PC-3 (cell line): Measurements from ENCODE around the gene DELE1.

Experiments used
- EZH2 ChIP-seq: fragments of 300-600 bp; sonication (generic); IDR thresholded peaks from one replicate; pipeline ENCODE4 v1.6.1; 2017; ENCODE audit warnings: antibody characterized with exemption, mild to moderate bottlenecking, low read length; ENCODE audit not compliant: unreplicated experiment
- TF ChIP-seq, protein P1 (sequence below): fragments of 300-600 bp; sonication (generic); conservative IDR thresholded peaks from 2 replicates; pipeline ENCODE4 v1.5.1; 2017; ENCODE audit warnings: antibody characterized with exemption, low read depth, mild to moderate bottlenecking, low read length

DNA sequence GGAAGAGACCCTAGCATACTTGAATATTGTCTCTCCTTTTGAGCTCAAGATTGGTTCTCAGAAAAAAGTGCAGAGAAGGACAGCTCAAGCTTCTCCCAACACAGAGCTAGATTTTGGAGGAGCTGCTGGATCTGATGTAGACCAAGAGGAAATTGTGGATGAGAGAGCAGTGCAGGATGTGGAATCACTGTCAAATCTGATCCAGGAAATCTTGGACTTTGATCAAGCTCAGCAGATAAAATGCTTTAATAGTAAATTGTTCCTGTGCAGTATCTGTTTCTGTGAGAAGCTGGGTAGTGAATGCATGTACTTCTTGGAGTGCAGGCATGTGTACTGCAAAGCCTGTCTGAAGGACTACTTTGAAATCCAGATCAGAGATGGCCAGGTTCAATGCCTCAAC, 54.7 kb downstream of the DELE1 start:
- TF ChIP-seq EZH2 = no peak
- TF ChIP-seq, protein P1, sequence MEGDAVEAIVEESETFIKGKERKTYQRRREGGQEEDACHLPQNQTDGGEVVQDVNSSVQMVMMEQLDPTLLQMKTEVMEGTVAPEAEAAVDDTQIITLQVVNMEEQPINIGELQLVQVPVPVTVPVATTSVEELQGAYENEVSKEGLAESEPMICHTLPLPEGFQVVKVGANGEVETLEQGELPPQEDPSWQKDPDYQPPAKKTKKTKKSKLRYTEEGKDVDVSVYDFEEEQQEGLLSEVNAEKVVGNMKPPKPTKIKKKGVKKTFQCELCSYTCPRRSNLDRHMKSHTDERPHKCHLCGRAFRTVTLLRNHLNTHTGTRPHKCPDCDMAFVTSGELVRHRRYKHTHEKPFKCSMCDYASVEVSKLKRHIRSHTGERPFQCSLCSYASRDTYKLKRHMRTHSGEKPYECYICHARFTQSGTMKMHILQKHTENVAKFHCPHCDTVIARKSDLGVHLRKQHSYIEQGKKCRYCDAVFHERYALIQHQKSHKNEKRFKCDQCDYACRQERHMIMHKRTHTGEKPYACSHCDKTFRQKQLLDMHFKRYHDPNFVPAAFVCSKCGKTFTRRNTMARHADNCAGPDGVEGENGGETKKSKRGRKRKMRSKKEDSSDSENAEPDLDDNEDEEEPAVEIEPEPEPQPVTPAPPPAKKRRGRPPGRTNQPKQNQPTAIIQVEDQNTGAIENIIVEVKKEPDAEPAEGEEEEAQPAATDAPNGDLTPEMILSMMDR = no peak
